ENCODE results near the gene TMEM132E. TPM values are rescaled to one million over a fixed set of nuclear protein-coding genes. Genes with fewer than 3 reads are reported as not detected.
A peak's percentile ranks its signal among the peaks of the same experiment; 100 is the strongest.

TMEM132E gene
- total RNA-seq, 1 donor from 2014 or later = 3.6 TPM

DNA sequence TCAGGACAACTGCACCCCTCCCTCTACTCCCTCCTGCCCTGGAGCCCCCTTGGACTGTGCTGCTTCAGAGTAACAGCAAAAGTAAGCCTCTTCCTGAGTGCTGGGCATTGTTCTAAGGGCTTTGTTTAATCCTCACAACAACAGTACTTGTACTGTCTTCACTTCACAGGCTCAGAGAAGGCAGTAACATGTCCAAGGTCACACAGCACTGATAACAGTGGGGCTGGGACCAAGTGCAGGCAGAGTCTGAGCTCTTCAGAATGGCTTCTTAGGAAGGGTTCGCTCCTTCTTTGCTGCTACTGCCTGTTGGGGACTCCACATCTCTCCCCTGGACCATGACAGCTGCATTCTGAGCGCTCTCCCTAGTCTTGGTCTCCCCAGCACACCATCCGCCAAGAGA lies 24.6 kb downstream of the TMEM132E start:
- H3K27ac Mint-ChIP-seq (ENCODE audit: unreplicated experiment) = peak overlapping the region; percentile 67
- peaks cover 10% of the 10 kb centered on the region for H3K27me3 Mint-ChIP-seq (ENCODE audit: low read depth)

DNA sequence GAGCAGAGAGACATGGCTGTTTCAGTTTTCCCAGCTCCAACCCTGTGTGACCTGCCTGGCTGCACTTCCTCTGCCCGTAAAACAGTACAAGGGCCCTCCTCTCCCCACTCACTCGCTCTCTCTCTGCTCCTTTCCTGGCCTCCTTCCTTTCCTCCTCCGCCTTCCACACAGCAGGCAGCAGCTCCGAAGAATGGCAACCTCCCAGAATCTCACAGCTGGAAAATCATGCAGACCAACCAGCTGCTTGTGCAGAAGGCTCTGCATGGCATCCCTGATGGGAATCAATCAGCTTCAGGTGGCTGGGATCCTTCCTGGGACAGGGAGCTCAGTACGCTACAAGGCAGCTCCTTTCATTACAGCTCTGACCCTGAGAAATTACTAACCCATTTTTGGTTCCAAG lies 27.4 kb downstream of the TMEM132E start:
- Mint-ChIP-seq H3K36me3 (ENCODE audit: low read depth) (no peaks in the 10 kb centered on the region), H3K27me3 (ENCODE audit: low read depth) (peaks cover 22% of the 10 kb centered on the region), H3K4me1 (peaks cover 60% of the 10 kb centered on the region), H3K9me3 (no peaks in the 10 kb centered on the region), H3K27ac (ENCODE audit: unreplicated experiment) (peak overlapping the region; percentile 75), H3K4me3 (no peak overlapping the region)
- no peak for TF ChIP-seq CTCF (conservative IDR thresholded peaks at IDR 0.05)
- DNase-seq (ENCODE audit: low read depth, low spot score) = no peak

More for the DNA sequence above, 24.6 kb downstream of the TMEM132E start:
- no peaks in the 10 kb centered on the region for H3K9me3 Mint-ChIP-seq
- peaks cover 50% of the 10 kb centered on the region for H3K4me1 Mint-ChIP-seq
- DNase-seq (ENCODE audit: low read depth, low spot score) = no peak
- TF ChIP-seq CTCF (conservative IDR thresholded peaks at IDR 0.05) = no peak
- no peak overlapping the region for H3K4me3 Mint-ChIP-seq
- no peaks in the 10 kb centered on the region for H3K36me3 Mint-ChIP-seq (ENCODE audit: low read depth)

GRCh38 chr17:34607917-34608316 lies 28.5 kb downstream of the TMEM132E start:
- no peaks in the 10 kb centered on the region for H3K36me3 Mint-ChIP-seq (ENCODE audit: low read depth)
- H3K4me1 Mint-ChIP-seq = peaks cover 55% of the 10 kb centered on the region
- H3K9me3 Mint-ChIP-seq = no peaks in the 10 kb centered on the region
- H3K4me3 Mint-ChIP-seq = no peak overlapping the region
- peaks cover 22% of the 10 kb centered on the region for H3K27me3 Mint-ChIP-seq (ENCODE audit: low read depth)
- TF ChIP-seq CTCF (conservative IDR thresholded peaks at IDR 0.05) = no peak
- DNase-seq (ENCODE audit: low read depth, low spot score) = no peak
- H3K27ac Mint-ChIP-seq (ENCODE audit: unreplicated experiment) = no peak overlapping the region

DNA sequence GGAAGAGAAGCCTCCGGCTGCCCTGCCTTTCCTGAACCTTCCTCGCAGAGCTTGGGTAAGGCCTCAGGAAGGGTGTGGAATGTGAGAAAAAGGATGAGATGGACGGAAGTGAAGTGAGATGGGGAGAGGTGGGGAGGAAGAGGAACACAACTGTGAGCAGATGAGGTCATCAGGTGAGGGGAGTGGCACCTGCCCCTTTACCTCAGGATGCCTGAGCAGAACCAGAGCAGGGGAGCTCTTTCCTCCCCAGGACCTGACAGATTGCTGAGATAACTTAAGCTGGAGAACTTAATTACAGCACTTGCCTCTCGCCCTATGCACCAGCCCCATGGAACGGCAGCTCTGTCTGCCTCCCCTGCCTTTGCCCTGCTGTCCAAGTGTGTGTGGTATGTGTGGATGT lies 29.8 kb downstream of the TMEM132E start:
- no peaks in the 10 kb centered on the region for H3K9me3 Mint-ChIP-seq
- H3K4me1 Mint-ChIP-seq = peaks cover 63% of the 10 kb centered on the region
- TF ChIP-seq CTCF (conservative IDR thresholded peaks at IDR 0.05) = no peak
- DNase-seq (ENCODE audit: low read depth, low spot score) = no peak
- no peaks in the 10 kb centered on the region for H3K36me3 Mint-ChIP-seq (ENCODE audit: low read depth)
- H3K27ac Mint-ChIP-seq (ENCODE audit: unreplicated experiment) = no peak overlapping the region
- H3K27me3 Mint-ChIP-seq (ENCODE audit: low read depth) = peaks cover 22% of the 10 kb centered on the region
- no peak overlapping the region for H3K4me3 Mint-ChIP-seq

- no peak for TF ChIP-seq CTCF (conservative IDR thresholded peaks at IDR 0.05)
- Mint-ChIP-seq H3K4me1 (peaks cover 70% of the 10 kb centered on the region), H3K36me3 (ENCODE audit: low read depth) (no peaks in the 10 kb centered on the region), H3K9me3 (no peaks in the 10 kb centered on the region), H3K4me3 (peak overlapping the region; percentile 32), H3K27me3 (ENCODE audit: low read depth) (peaks cover 22% of the 10 kb centered on the region), H3K27ac (ENCODE audit: unreplicated experiment) (no peak overlapping the region)
- no peak for DNase-seq (ENCODE audit: low read depth, low spot score)
Observed at GRCh38 chr17:34610039-34610438, 30.7 kb downstream of the TMEM132E start.

DNA sequence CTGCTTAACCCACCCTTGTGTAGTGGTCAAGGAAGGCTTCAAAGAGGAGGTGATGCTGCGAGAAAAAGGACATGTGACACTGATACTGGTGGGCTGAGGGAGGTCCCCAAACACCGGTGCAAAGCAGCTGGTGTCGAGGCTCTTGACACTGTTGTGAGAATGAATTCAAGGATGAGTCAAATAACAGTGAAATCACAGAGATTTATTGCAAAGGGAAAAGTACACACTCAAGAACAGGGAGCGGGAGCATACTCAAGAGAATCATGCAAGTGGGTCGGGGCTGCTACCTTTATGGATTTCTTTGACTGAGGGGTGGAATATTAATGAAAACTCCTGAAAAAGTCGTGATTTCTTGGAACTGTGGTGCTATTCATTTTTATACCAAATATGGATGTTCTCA lies 31.1 kb downstream of the TMEM132E start:
- H3K36me3 Mint-ChIP-seq (ENCODE audit: low read depth) = no peaks in the 10 kb centered on the region
- H3K4me3 Mint-ChIP-seq = no peak overlapping the region
- no peak for DNase-seq (ENCODE audit: low read depth, low spot score)
- no peak for TF ChIP-seq CTCF (conservative IDR thresholded peaks at IDR 0.05)
- peaks cover 24% of the 10 kb centered on the region for H3K27me3 Mint-ChIP-seq (ENCODE audit: low read depth)
- peaks cover 74% of the 10 kb centered on the region for H3K4me1 Mint-ChIP-seq
- H3K27ac Mint-ChIP-seq (ENCODE audit: unreplicated experiment) = no peak overlapping the region
- H3K9me3 Mint-ChIP-seq = no peaks in the 10 kb centered on the region

Measured in neural crest cell (in vitro differentiated cells).